SU-DHL-6 (cell line): ENCODE data around the gene ANKS1A.
"Not testable (repeated sequence)": the region's sequence is repeated elsewhere in the genome, so short reads cannot be mapped to it uniquely, and the experiment has no call there.

Experiments used
- H2AFZ ChIP-seq: fragments of 200-600 bp; sonication (generic); 2 replicates; pipeline ENCODE4 v1.6.1; 2014; ENCODE audit warnings: low read depth, mild to moderate bottlenecking, moderate library complexity, mixed read lengths, antibody characterized with exemption, low read length; ENCODE audit not compliant: severe bottlenecking
- H3F3A ChIP-seq: fragments of 200-600 bp; shearing (Covaris generic); 2 replicates; pipeline ENCODE4 v1.6.0; 2016; ENCODE audit warnings: antibody characterized with exemption, mild to moderate bottlenecking; ENCODE audit not compliant: insufficient read depth
- H3K27ac ChIP-seq: fragments of 200-600 bp; sonication (generic); 2 replicates; pipeline ENCODE4 v1.5.1; 2016; ENCODE audit warnings: low read depth, mild to moderate bottlenecking, low read length, moderate library complexity, mixed read lengths
- H3K27me3 ChIP-seq: fragments of 200-600 bp; sonication (generic), shearing (Covaris generic); 2 replicates; pipeline ENCODE4 v1.6.0; 2014; ENCODE audit warnings: mild to moderate bottlenecking, low read length
- H3K36me3 ChIP-seq: fragments of 200-600 bp; sonication (generic); 2 replicates; pipeline ENCODE4 v1.6.1; 2014; ENCODE audit warnings: mild to moderate bottlenecking, low read length, mixed read lengths
- H3K4me2 ChIP-seq: fragments of 300-600, 200-600 bp; shearing (Covaris generic), sonication (generic); 2 replicates; pipeline ENCODE4 v1.6.0; 2014; ENCODE audit warnings: low read length, low read depth, mild to moderate bottlenecking; ENCODE audit not compliant: poor library complexity, severe bottlenecking
- H3K4me3 ChIP-seq: fragments of 200-600 bp; sonication (generic); 2 replicates; pipeline ENCODE4 v1.5.1; 2014; ENCODE audit warnings: antibody characterized with exemption, low read length, mild to moderate bottlenecking, mixed read lengths; ENCODE audit not compliant: insufficient read depth, poor library complexity, severe bottlenecking
- H3K79me2 ChIP-seq: fragments of 200-600 bp; sonication (generic); 2 replicates; pipeline ENCODE4 v1.6.1; 2014; ENCODE audit warnings: mild to moderate bottlenecking, low read length, moderate library complexity; ENCODE audit not compliant: insufficient read depth
- H3K9ac ChIP-seq: fragments of 200-600 bp; sonication (generic); 2 replicates; pipeline ENCODE4 v1.7.0; 2014; ENCODE audit warnings: mild to moderate bottlenecking, low read length
- H3K9me2 ChIP-seq: fragments of 200-600 bp; sonication (generic); replicated peaks from 2 replicates; pipeline ENCODE4 v1.6.1; 2014; ENCODE audit warnings: low read length; ENCODE audit not compliant: insufficient read depth
- H3K9me3 ChIP-seq: fragments of 200-600 bp; sonication (generic); 2 replicates; pipeline ENCODE4 v1.6.1; 2014; ENCODE audit warnings: low read length, mixed read lengths; ENCODE audit not compliant: insufficient read depth
- H4K20me1 ChIP-seq: fragments of 200-600 bp; sonication (generic); 2 replicates; pipeline ENCODE4 v1.6.1; 2014; ENCODE audit warnings: low read depth, mild to moderate bottlenecking, antibody characterized with exemption, low read length, moderate library complexity, mixed read lengths
- CTCF ChIP-seq: fragments of 200-600 bp; sonication (generic); IDR thresholded peaks from one replicate; pipeline ENCODE4 v1.5.1; 2017; ENCODE audit warnings: antibody characterized with exemption, mild to moderate bottlenecking, low read length, moderate library complexity; ENCODE audit not compliant: insufficient read depth, poor library complexity, severe bottlenecking
- EZH2phosphoT487 ChIP-seq: fragments of 200-600 bp; sonication (generic), shearing (Covaris generic); conservative IDR thresholded peaks from 2 replicates; pipeline ENCODE4 v1.6.1; 2018; ENCODE audit warnings: mild to moderate bottlenecking, antibody characterized with exemption, low read length, moderate library complexity, mixed read lengths

Gene ANKS1A

DNA sequence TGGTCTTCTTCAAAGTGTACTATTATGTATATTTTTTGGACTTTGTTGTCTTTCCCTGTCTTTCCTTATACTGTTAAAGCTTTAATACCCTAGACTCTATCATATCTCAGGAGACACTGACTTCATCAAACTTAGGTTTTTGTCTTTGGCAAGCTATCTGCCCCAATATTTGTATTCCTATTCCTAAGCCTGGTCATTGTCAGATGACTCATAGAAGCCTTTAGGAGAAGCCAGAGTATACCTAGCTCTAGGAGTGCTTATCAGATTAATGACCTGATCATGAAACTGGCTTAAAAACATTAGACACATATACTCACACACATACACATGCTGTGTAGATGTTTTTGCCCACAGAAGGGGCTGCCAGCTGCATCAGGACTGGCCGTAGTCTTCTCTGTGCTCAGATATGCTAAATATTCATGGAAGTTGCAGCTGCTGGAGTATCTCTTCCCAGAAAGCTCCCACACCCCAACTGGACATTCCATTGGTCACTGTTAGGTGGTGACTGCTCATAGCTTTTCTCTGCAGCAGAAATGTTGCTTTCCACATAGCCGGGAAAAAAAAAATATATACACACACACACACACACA is 102.0 kb downstream of the ANKS1A start:
- H3K4me3 ChIP-seq = no peak overlapping the region
- no peak overlapping the region for H3K27ac ChIP-seq
- H3F3A ChIP-seq = no peaks in the 10 kb centered on the region
- no peak for TF ChIP-seq CTCF
- TF ChIP-seq EZH2phosphoT487 = no peak
- H4K20me1 ChIP-seq = no peaks in the 10 kb centered on the region
- no peaks in the 10 kb centered on the region for H3K79me2 ChIP-seq
- no peaks in the 10 kb centered on the region for H3K27me3 ChIP-seq
- H3K9ac ChIP-seq = no peak overlapping the region
- H3K9me2 ChIP-seq = no peaks in the 10 kb centered on the region
- H2AFZ ChIP-seq = no peak overlapping the region
- H3K36me3 ChIP-seq = no peaks in the 10 kb centered on the region
- H3K9me3 ChIP-seq = no peaks in the 10 kb centered on the region
- H3K4me2 ChIP-seq = no peak overlapping the region

DNA sequence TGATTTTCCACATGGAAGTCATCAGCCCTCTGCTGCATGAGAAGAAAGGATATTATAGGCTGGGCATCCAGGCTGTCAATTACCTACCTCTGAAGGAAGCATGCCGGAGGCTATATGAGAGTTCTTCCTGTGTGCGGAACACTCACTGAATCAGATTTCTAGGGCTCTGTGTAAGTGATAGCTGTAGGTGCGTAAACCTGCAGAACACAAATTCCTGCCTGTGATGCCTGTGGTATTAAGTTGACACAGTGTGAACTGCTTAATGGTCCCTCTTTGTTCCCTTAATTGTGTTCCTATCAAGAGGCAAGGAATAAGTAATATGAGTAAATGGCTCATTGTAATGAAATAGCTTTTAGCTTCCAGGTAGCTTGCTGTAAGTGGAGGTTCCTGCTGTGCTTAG is 103.3 kb downstream of the ANKS1A start:
- Histone ChIP-seq H2AFZ (no peak overlapping the region), H3K9me2 (no peaks in the 10 kb centered on the region), H3K4me2 (no peak overlapping the region), H3K36me3 (no peaks in the 10 kb centered on the region), H4K20me1 (no peaks in the 10 kb centered on the region), H3K9ac (no peak overlapping the region), H3K4me3 (no peak overlapping the region), H3F3A (no peaks in the 10 kb centered on the region), H3K27ac (no peak overlapping the region), H3K79me2 (no peaks in the 10 kb centered on the region), H3K9me3 (no peaks in the 10 kb centered on the region), H3K27me3 (no peaks in the 10 kb centered on the region)
- TF ChIP-seq EZH2phosphoT487 = no peak
- TF ChIP-seq CTCF = no peak

DNA sequence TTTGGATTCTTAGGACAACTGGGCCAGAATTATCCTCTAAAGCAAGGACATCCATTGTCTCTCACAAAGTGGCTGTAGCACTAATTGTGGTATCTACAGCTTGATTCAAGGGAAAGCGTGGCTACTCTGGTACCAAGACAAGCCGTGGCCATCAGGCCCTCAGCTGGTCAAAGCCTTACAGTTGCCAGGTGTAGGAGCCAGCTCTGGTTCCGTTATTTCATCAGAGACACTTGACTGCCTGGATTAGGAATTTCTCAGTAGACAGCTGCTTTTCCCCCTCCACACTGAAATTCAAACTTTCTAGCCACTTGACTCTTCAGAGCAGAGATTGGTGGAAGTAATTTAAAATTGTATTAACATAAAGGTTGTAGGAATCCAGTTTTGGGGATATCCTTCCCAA is 104.2 kb downstream of the ANKS1A start:
- no peak overlapping the region for H2AFZ ChIP-seq
- no peaks in the 10 kb centered on the region for H3K9me2 ChIP-seq
- no peaks in the 10 kb centered on the region for H3K79me2 ChIP-seq
- no peak overlapping the region for H3K27ac ChIP-seq
- H3K4me3 ChIP-seq = no peak overlapping the region
- H4K20me1 ChIP-seq = no peaks in the 10 kb centered on the region
- H3K9ac ChIP-seq = no peak overlapping the region
- H3K4me2 ChIP-seq = no peak overlapping the region
- H3K9me3 ChIP-seq = no peaks in the 10 kb centered on the region
- no peak for TF ChIP-seq EZH2phosphoT487
- no peak for TF ChIP-seq CTCF
- no peaks in the 10 kb centered on the region for H3K27me3 ChIP-seq
- no peaks in the 10 kb centered on the region for H3K36me3 ChIP-seq
- H3F3A ChIP-seq = no peaks in the 10 kb centered on the region

GRCh38 chr6:34994693-34995092 is 105.6 kb downstream of the ANKS1A start:
- Histone ChIP-seq H4K20me1 (no peaks in the 10 kb centered on the region), H3K4me2 (no peak overlapping the region), H3K27ac (no peak overlapping the region), H3K9ac (no peak overlapping the region), H3K36me3 (no peaks in the 10 kb centered on the region), H3K4me3 (no peak overlapping the region), H3K9me3 (no peaks in the 10 kb centered on the region), H3K27me3 (no peaks in the 10 kb centered on the region), H3K79me2 (no peaks in the 10 kb centered on the region), H2AFZ (no peak overlapping the region), H3F3A (no peaks in the 10 kb centered on the region), H3K9me2 (no peaks in the 10 kb centered on the region)
- TF ChIP-seq EZH2phosphoT487 = no peak
- TF ChIP-seq CTCF = no peak

DNA sequence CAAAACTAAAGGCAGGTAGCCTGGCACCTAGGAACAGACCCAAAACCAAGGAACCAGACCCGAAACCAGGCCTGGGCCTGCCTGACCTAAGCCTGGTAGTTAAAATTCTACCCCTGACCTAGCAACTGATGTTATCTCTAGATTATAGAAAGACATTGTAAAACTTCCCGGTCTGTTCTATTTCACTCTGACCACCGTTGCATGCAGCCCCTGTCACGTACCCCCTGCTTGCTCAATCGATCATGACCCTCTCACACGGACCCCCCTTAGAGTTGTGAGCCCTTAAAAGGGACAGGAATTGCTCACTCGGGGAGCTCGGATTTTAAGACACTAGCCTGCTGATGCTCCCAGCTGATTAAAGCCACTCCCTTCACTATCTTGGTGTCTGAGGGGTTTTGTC is 109.4 kb downstream of the ANKS1A start:
- not testable (repeated sequence) for H3K27ac ChIP-seq, H3K9me3 ChIP-seq, H4K20me1 ChIP-seq, H3K79me2 ChIP-seq, H3K9me2 ChIP-seq, H2AFZ ChIP-seq, H3K4me2 ChIP-seq, H3F3A ChIP-seq, H3K4me3 ChIP-seq, H3K27me3 ChIP-seq, H3K9ac ChIP-seq, H3K36me3 ChIP-seq
